ENCODE data around the gene PDGFRB.

GRCh38 chr5:150140830-150141229 is 14.8 kb downstream of the PDGFRB start:
- TF ChIP-seq CTCF (IDR thresholded peaks at IDR 0.05; ENCODE audit: low read depth, low read length) (no peak), EZH2phosphoT487 (IDR thresholded peaks at IDR 0.05; ENCODE audit: low read depth) (no peak)
